Stimulated activated CD8-positive, alpha-beta memory T cell treated with anti-CD3 and anti-CD28 coated beads, Interleukin-7, amount 100 ng/mL, for 24 hours (primary cell): ENCODE results near the gene GABBR1.
"Not testable (repeated sequence)": the region's sequence is repeated elsewhere in the genome, so short reads cannot be mapped to it uniquely, and the experiment has no call there.

Source experiments
- DNase-seq: peaks from one replicate; pipeline ENCODE4 v3.0.0-alpha.2; 2020; ENCODE audit warnings: low read depth

The GABBR1 gene

GRCh38 chr6:29632789-29633533, at the start of gene GABBR1:
Gene GABBR1 (minus strand): TSS chr6:29633183. CDS start chr6:29632385, 798 bp downstream.
- DNase-seq = no peak

- no peak for DNase-seq
Measured at GRCh38 chr6:29681811-29682210, 48.8 kb upstream of the GABBR1 start.

- DNase-seq = no peak
Measured at GRCh38 chr6:29680904-29681303, 47.9 kb upstream of the GABBR1 start, which contains the start of gene ZFP57. Gene ZFP57 (minus strand): TSS chr6:29681152. CDS start chr6:29677003, 4,149 bp downstream.

GRCh38 chr6:29680416-29680815, 47.4 kb upstream of the GABBR1 start:
- no peak for DNase-seq

GRCh38 chr6:29679962-29680361, 47.0 kb upstream of the GABBR1 start:
- no peak for DNase-seq

GRCh38 chr6:29678114-29678513, 45.1 kb upstream of the GABBR1 start:
- no peak for DNase-seq

- no peak for DNase-seq
Measured at GRCh38 chr6:29676981-29677601, 44.1 kb upstream of the GABBR1 start.

- DNase-seq = no peak
Measured at GRCh38 chr6:29675561-29675960, 42.6 kb upstream of the GABBR1 start.

GRCh38 chr6:29674008-29674407, 41.0 kb upstream of the GABBR1 start:
- DNase-seq = no peak

- no peak for DNase-seq
Measured at GRCh38 chr6:29673161-29673560, 40.2 kb upstream of the GABBR1 start.

- DNase-seq = not testable (repeated sequence)
Measured at GRCh38 chr6:29672116-29672515, 39.1 kb upstream of the GABBR1 start.

- DNase-seq = no peak
Measured at GRCh38 chr6:29671026-29671425, 38.0 kb upstream of the GABBR1 start.

GRCh38 chr6:29667158-29667557, 34.2 kb upstream of the GABBR1 start:
- DNase-seq = no peak

GRCh38 chr6:29666826-29667130, 33.8 kb upstream of the GABBR1 start:
- DNase-seq = no peak

- no peak for DNase-seq
Measured at GRCh38 chr6:29665942-29666825, 33.2 kb upstream of the GABBR1 start.

- no peak for DNase-seq
Measured at GRCh38 chr6:29663300-29664042, 30.5 kb upstream of the GABBR1 start.

GRCh38 chr6:29661502-29662141, 28.6 kb upstream of the GABBR1 start:
- DNase-seq = not testable (repeated sequence)

GRCh38 chr6:29661071-29661470, 28.1 kb upstream of the GABBR1 start:
- DNase-seq = no peak

- no peak for DNase-seq
Measured at GRCh38 chr6:29656798-29657197, 23.8 kb upstream of the GABBR1 start, which contains the start of gene MOG. Gene MOG (plus strand): TSS chr6:29657092. CDS start chr6:29657210, 118 bp downstream.

GRCh38 chr6:29656157-29656556, 23.2 kb upstream of the GABBR1 start:
- no peak for DNase-seq

- no peak for DNase-seq
Measured at GRCh38 chr6:29655658-29656057, 22.7 kb upstream of the GABBR1 start.
